Neural crest cell (in vitro differentiated cells): ENCODE measurements around the gene DCAF7. TPM values are rescaled to one million over a fixed set of nuclear protein-coding genes. Genes with fewer than 3 reads are reported as not detected.

Experiments
- DNase-seq: peaks from one replicate; pipeline ENCODE4 v3.0.0; 2021; ENCODE audit warnings: low read depth, mixed read lengths, low spot score
- H3K27ac Mint-ChIP-seq: one replicate; pipeline ENCODE4 v1.8.0; 2021; ENCODE audit warnings: mild to moderate bottlenecking, mixed read lengths; ENCODE audit not compliant: unreplicated experiment
- H3K27me3 Mint-ChIP-seq: 2 replicates; pipeline ENCODE4 v1.8.0; 2021; ENCODE audit warnings: low read depth, mild to moderate bottlenecking, mixed read lengths
- H3K36me3 Mint-ChIP-seq: 2 replicates; pipeline ENCODE4 v1.8.0; 2021; ENCODE audit warnings: low read depth, mild to moderate bottlenecking, mixed read lengths
- H3K4me1 Mint-ChIP-seq: 2 replicates; pipeline ENCODE4 v1.8.0; 2021; ENCODE audit warnings: mixed read lengths
- H3K4me3 Mint-ChIP-seq: one replicate; pipeline ENCODE4 v1.8.0; 2021; ENCODE audit warnings: mild to moderate bottlenecking, mixed read lengths
- H3K9me3 Mint-ChIP-seq: 2 replicates; pipeline ENCODE4 v1.8.0; 2021; ENCODE audit warnings: mixed read lengths
- CTCF ChIP-seq: fragments of 200-600 bp; sonication (generic); conservative IDR thresholded peaks from 2 replicates; pipeline ENCODE4 v1.5.0; 2021; ENCODE audit warnings: antibody characterized with exemption, mild to moderate bottlenecking
- total RNA-seq: library from RNA; stranded (reverse); gene quantifications from 2 replicates; pipeline ENCODE4 v1.2.1, GENCODE V29; 2021

Gene DCAF7
- total RNA-seq, 1 donor from 2014 or later = 146 TPM

GRCh38 chr17:63588797-63589196 lies 38.5 kb downstream of the DCAF7 start:
- Mint-ChIP-seq H3K27ac (no peak overlapping the region), H3K36me3 (peaks cover 7% of the 10 kb centered on the region), H3K9me3 (no peaks in the 10 kb centered on the region)

GRCh38 chr17:63589646-63590045 lies 39.4 kb downstream of the DCAF7 start:
- no peak overlapping the region for H3K4me3 Mint-ChIP-seq
- H3K4me1 Mint-ChIP-seq = no peaks in the 10 kb centered on the region
- peaks cover 7% of the 10 kb centered on the region for H3K36me3 Mint-ChIP-seq
- no peaks in the 10 kb centered on the region for H3K27me3 Mint-ChIP-seq
- H3K27ac Mint-ChIP-seq = no peak overlapping the region
- no peak for TF ChIP-seq CTCF
- no peak for DNase-seq
- H3K9me3 Mint-ChIP-seq = no peaks in the 10 kb centered on the region

More at GRCh38 chr17:63588797-63589196, 38.5 kb downstream of the DCAF7 start:
- no peak for TF ChIP-seq CTCF
- Mint-ChIP-seq H3K4me3 (no peak overlapping the region), H3K27me3 (no peaks in the 10 kb centered on the region), H3K4me1 (no peaks in the 10 kb centered on the region)
- no peak for DNase-seq

- no peaks in the 10 kb centered on the region for H3K4me1 Mint-ChIP-seq
- peaks cover 2% of the 10 kb centered on the region for H3K36me3 Mint-ChIP-seq
- TF ChIP-seq CTCF = no peak
- DNase-seq = no peak
- no peak overlapping the region for H3K27ac Mint-ChIP-seq
- H3K9me3 Mint-ChIP-seq = no peaks in the 10 kb centered on the region
- H3K27me3 Mint-ChIP-seq = no peaks in the 10 kb centered on the region
- H3K4me3 Mint-ChIP-seq = no peak overlapping the region
Measured at GRCh38 chr17:63592797-63593196, 42.5 kb downstream of the DCAF7 start.

- H3K36me3 Mint-ChIP-seq = no peaks in the 10 kb centered on the region
- H3K4me1 Mint-ChIP-seq = peaks cover 6% of the 10 kb centered on the region
- no peak for TF ChIP-seq CTCF
- no peaks in the 10 kb centered on the region for H3K9me3 Mint-ChIP-seq
- H3K4me3 Mint-ChIP-seq = no peak overlapping the region
- no peak for DNase-seq
- no peak overlapping the region for H3K27ac Mint-ChIP-seq
- H3K27me3 Mint-ChIP-seq = no peaks in the 10 kb centered on the region
Measured at GRCh38 chr17:63595132-63595531, 44.9 kb downstream of the DCAF7 start.

GRCh38 chr17:63596856-63597586 lies 46.7 kb downstream of the DCAF7 start:
- no peak for TF ChIP-seq CTCF
- Mint-ChIP-seq H3K4me3 (no peak overlapping the region), H3K27me3 (no peaks in the 10 kb centered on the region), H3K4me1 (peaks cover 20% of the 10 kb centered on the region), H3K27ac (no peak overlapping the region), H3K36me3 (no peaks in the 10 kb centered on the region), H3K9me3 (no peaks in the 10 kb centered on the region)
- no peak for DNase-seq
